ENCODE data around the gene B3GLCT.

DNA sequence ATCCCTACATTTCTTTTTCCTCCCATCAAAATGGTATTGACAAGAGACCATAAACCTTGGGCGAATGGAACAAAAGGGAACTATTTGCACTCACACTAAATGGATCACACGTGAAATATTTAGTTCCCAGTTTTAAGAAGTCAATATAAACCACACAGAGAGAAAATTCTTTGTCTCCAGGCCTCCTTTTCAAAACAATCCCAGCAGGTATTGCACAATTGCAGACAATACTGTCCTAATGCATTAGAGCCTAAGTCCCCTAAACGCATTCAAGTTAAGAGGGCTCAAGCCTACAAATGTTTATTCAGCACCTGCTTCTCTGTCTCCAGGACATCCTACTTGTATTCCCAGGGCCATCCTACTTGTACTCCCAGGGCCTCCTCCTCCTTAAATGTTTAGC lies 1.3 kb upstream of the B3GLCT start:
- TF ChIP-seq, protein P1, sequence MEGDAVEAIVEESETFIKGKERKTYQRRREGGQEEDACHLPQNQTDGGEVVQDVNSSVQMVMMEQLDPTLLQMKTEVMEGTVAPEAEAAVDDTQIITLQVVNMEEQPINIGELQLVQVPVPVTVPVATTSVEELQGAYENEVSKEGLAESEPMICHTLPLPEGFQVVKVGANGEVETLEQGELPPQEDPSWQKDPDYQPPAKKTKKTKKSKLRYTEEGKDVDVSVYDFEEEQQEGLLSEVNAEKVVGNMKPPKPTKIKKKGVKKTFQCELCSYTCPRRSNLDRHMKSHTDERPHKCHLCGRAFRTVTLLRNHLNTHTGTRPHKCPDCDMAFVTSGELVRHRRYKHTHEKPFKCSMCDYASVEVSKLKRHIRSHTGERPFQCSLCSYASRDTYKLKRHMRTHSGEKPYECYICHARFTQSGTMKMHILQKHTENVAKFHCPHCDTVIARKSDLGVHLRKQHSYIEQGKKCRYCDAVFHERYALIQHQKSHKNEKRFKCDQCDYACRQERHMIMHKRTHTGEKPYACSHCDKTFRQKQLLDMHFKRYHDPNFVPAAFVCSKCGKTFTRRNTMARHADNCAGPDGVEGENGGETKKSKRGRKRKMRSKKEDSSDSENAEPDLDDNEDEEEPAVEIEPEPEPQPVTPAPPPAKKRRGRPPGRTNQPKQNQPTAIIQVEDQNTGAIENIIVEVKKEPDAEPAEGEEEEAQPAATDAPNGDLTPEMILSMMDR (IDR thresholded peaks at IDR 0.05): no peak
- TF ChIP-seq POLR2A (IDR thresholded peaks at IDR 0.05): no peak
